ENCODE data around the gene CIC. TPM values are rescaled to one million over a fixed set of nuclear protein-coding genes. Genes with fewer than 3 reads are reported as not detected.

CIC gene
- total and polyA plus RNA-seq, 2 of the 13 experiments (the other 11 are each of a cell fraction or from before 2014, with no cell fraction given): 5.9 to 8.0 TPM

DNA sequence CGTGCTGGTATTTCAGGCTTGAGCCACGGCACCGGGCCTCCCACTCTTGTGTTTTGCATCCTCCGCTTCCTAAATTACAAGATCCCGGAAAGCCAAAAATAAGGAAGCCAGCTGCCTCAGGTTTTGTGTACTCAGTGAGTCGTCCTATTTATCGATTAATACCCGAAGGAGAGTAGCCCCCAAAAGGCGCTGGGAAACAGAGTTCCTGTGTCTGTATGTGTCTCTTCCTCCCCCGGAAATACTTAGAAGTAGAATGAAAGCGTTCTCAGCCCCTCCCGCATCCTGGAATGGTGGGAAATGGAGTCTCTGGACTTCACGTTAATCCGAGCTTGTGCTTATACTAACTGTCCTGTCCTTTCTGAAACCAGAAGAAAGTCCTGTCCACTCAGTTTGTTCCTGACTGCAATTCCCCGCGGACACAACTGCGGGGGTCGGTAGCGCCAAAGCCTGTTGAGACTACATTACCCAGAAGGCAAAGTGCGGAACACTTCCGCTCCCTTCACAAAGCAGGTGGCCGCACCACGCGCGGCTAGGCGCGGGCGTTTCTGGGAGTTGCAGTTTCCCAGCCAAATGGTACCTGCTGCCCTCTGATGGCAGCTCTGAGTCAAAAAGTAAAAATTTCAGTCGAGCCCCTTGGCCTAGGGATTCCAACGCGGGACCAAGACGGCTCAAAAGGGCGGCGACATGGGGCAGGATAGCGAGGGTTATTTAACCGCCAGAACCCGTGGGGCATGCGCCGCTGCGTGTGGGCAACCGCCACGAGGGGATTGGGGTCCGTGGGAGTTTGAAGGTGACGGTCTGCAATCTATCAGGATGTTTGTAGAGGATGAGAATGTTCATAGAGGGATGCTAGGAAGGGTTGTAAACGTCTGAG lies 24.5 kb upstream of the CIC start (continued):
- TF ChIP-seq, protein P1, sequence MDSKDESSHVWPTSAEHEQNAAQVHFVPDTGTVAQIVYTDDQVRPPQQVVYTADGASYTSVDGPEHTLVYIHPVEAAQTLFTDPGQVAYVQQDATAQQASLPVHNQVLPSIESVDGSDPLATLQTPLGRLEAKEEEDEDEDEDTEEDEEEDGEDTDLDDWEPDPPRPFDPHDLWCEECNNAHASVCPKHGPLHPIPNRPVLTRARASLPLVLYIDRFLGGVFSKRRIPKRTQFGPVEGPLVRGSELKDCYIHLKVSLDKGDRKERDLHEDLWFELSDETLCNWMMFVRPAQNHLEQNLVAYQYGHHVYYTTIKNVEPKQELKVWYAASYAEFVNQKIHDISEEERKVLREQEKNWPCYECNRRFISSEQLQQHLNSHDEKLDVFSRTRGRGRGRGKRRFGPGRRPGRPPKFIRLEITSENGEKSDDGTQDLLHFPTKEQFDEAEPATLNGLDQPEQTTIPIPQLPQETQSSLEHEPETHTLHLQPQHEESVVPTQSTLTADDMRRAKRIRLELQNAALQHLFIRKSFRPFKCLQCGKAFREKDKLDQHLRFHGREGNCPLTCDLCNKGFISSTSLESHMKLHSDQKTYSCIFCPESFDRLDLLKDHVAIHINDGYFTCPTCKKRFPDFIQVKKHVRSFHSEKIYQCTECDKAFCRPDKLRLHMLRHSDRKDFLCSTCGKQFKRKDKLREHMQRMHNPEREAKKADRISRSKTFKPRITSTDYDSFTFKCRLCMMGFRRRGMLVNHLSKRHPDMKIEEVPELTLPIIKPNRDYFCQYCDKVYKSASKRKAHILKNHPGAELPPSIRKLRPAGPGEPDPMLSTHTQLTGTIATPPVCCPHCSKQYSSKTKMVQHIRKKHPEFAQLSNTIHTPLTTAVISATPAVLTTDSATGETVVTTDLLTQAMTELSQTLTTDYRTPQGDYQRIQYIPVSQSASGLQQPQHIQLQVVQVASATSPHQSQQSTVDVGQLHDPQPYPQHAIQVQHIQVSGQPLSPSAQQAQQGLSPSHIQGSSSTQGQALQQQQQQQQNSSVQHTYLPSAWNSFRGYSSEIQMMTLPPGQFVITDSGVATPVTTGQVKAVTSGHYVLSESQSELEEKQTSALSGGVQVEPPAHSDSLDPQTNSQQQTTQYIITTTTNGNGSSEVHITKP (CRISPR knock-in tag; IDR thresholded peaks at IDR 0.05; ENCODE audit: low read depth): peak; percentile 33; the same call in 1 of the 2 replicates
- TF ChIP-seq ARNTL (CRISPR knock-in tag; IDR thresholded peaks at IDR 0.05) (peak; percentile 89), IKZF4 (CRISPR knock-in tag; IDR thresholded peaks at IDR 0.05; ENCODE audit: borderline replicate concordance, low read depth, not compliant biosample characterization) (no peak), TBL1XR1 (IDR thresholded peaks at IDR 0.05; ENCODE audit: borderline replicate concordance, low read length, partially characterized antibody) (peak; percentile 83), ELF4 (CRISPR knock-in tag; IDR thresholded peaks at IDR 0.05; ENCODE audit: borderline replicate concordance) (peak; percentile 98), ZNF3 (CRISPR knock-in tag; IDR thresholded peaks at IDR 0.05) (0 out of 2 replicates have a peak, but pooled peaks have one; percentile 23), CCAR2 (optimal IDR thresholded peaks at IDR 0.05; ENCODE audit: low read depth, low read length) (peak; percentile 60), STAG1 (CRISPR knock-in tag; IDR thresholded peaks at IDR 0.05) (peak; percentile 47), FOSL2 (CRISPR knock-in tag; IDR thresholded peaks at IDR 0.05) (peak; percentile 30), BRCA1 (CRISPR knock-in tag; IDR thresholded peaks at IDR 0.05) (no peak), ARID2 (CRISPR knock-in tag; IDR thresholded peaks at IDR 0.05; ENCODE audit: borderline replicate concordance) (no peak), ASH2L (IDR thresholded peaks at IDR 0.05; ENCODE audit: insufficient read length, low read depth, low read length) (peak; percentile 28)
- TF ChIP-seq, protein P2, sequence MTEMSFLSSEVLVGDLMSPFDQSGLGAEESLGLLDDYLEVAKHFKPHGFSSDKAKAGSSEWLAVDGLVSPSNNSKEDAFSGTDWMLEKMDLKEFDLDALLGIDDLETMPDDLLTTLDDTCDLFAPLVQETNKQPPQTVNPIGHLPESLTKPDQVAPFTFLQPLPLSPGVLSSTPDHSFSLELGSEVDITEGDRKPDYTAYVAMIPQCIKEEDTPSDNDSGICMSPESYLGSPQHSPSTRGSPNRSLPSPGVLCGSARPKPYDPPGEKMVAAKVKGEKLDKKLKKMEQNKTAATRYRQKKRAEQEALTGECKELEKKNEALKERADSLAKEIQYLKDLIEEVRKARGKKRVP (CRISPR knock-in tag; IDR thresholded peaks at IDR 0.05): 0 out of 4 replicates have a peak, but pooled peaks of 1 of the 2 experiments have one; percentile 24
- TF ChIP-seq, protein P3, sequence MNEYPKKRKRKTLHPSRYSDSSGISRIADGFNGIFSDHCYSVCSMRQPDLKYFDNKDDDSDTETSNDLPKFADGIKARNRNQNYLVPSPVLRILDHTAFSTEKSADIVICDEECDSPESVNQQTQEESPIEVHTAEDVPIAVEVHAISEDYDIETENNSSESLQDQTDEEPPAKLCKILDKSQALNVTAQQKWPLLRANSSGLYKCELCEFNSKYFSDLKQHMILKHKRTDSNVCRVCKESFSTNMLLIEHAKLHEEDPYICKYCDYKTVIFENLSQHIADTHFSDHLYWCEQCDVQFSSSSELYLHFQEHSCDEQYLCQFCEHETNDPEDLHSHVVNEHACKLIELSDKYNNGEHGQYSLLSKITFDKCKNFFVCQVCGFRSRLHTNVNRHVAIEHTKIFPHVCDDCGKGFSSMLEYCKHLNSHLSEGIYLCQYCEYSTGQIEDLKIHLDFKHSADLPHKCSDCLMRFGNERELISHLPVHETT (CRISPR knock-in tag; conservative IDR thresholded peaks at IDR 0.05): 0 out of 2 replicates have a peak, but pooled peaks have one; percentile 47
- TF ChIP-seq, protein P4, sequence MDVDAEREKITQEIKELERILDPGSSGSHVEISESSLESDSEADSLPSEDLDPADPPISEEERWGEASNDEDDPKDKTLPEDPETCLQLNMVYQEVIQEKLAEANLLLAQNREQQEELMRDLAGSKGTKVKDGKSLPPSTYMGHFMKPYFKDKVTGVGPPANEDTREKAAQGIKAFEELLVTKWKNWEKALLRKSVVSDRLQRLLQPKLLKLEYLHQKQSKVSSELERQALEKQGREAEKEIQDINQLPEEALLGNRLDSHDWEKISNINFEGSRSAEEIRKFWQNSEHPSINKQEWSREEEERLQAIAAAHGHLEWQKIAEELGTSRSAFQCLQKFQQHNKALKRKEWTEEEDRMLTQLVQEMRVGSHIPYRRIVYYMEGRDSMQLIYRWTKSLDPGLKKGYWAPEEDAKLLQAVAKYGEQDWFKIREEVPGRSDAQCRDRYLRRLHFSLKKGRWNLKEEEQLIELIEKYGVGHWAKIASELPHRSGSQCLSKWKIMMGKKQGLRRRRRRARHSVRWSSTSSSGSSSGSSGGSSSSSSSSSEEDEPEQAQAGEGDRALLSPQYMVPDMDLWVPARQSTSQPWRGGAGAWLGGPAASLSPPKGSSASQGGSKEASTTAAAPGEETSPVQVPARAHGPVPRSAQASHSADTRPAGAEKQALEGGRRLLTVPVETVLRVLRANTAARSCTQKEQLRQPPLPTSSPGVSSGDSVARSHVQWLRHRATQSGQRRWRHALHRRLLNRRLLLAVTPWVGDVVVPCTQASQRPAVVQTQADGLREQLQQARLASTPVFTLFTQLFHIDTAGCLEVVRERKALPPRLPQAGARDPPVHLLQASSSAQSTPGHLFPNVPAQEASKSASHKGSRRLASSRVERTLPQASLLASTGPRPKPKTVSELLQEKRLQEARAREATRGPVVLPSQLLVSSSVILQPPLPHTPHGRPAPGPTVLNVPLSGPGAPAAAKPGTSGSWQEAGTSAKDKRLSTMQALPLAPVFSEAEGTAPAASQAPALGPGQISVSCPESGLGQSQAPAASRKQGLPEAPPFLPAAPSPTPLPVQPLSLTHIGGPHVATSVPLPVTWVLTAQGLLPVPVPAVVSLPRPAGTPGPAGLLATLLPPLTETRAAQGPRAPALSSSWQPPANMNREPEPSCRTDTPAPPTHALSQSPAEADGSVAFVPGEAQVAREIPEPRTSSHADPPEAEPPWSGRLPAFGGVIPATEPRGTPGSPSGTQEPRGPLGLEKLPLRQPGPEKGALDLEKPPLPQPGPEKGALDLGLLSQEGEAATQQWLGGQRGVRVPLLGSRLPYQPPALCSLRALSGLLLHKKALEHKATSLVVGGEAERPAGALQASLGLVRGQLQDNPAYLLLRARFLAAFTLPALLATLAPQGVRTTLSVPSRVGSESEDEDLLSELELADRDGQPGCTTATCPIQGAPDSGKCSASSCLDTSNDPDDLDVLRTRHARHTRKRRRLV (CRISPR knock-in tag; IDR thresholded peaks at IDR 0.05): peak; percentile 51; the same call in 1 of the 2 replicates
